Ascending aorta (tissue), 2 donors: ENCODE measurements around the gene NCOA7. TPM values are rescaled to one million over a fixed set of nuclear protein-coding genes. Genes with fewer than 3 reads are reported as not detected.

Experiments
- DNase-seq, 2 donors: peaks; one replicate each; pipeline ENCODE4 v3.0.0-alpha.2; 2019; ENCODE audit warnings: low spot score in 2 of 2
- H3K27ac ChIP-seq, 2 donors: fragments of 200-600 bp; sonication (generic); one replicate each; pipeline ENCODE4 v1.5.1; 2016 to 2017; ENCODE audit warnings: mild to moderate bottlenecking in 1 of 2
- H3K27me3 ChIP-seq: fragments of 200-600 bp; sonication (generic); one replicate; pipeline ENCODE4 v1.5.1; 2017
- H3K36me3 ChIP-seq, 2 donors: fragments of 200-600 bp; sonication (generic); one replicate each; pipeline ENCODE4 v1.5.1; 2016
- H3K4me1 ChIP-seq, 2 donors: fragments of 200-600 bp; sonication (generic); one replicate each; pipeline ENCODE4 v1.5.1; 2016 to 2017; ENCODE audit warnings: mild to moderate bottlenecking in 1 of 2
- H3K4me3 ChIP-seq, 2 donors: fragments of 200-600 bp; sonication (generic); one replicate each; pipeline ENCODE4 v1.5.1; 2016 to 2017; ENCODE audit warnings: mild to moderate bottlenecking in 1 of 2
- H3K9me3 ChIP-seq, 2 donors: fragments of 200-600 bp; sonication (generic); one replicate each; pipeline ENCODE4 v1.5.1; 2016
- intact Hi-C: fragments of 100-400 bp; cut with DNase I; formaldehyde crosslinking; loops from one replicate; pipeline ENCODE4 v1.15.1; 2023
- total RNA-seq: library from RNA; depleted of rRNA; stranded (reverse); fragments of >200 nt; gene quantifications from one replicate; pipeline ENCODE4 v1.1.0, GENCODE V29; 2016
- TF ChIP-seq, protein P1 (sequence below), 3 experiments: fragments of 200-600 bp in 2 of 3; fragments of 450-650 bp in 1 of 3; sonication (generic) in 2 of 3; IDR thresholded peaks; one replicate each; pipeline ENCODE4 v1.5.1; 2016 to 2019; ENCODE audit warnings: antibody characterized with exemption in 3 of 3, mild to moderate bottlenecking in 1 of 3, moderate library complexity in 1 of 3

Gene NCOA7
- total RNA-seq, 1 donor from 2014 or later = 37.4 TPM

DNA sequence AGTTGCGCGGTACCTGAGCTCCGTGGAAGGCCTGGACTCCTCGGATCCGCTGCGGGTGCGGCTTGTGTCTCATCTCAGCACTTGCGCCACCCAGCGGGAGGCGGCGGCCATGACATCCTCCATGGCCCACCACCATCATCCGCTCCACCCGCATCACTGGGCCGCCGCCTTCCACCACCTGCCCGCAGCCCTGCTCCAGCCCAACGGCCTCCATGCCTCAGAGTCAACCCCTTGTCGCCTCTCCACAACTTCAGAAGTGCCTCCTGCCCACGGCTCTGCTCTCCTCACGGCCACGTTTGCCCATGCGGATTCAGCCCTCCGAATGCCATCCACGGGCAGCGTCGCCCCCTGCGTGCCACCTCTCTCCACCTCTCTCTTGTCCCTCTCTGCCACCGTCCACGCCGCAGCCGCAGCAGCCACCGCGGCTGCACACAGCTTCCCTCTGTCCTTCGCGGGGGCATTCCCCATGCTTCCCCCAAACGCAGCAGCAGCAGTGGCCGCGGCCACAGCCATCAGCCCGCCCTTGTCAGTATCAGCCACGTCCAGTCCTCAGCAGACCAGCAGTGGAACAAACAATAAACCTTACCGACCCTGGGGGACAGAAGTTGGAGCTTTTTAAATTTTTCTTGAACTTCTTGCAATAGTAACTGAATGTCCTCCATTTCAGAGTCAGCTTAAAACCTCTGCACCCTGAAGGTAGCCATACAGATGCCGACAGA, 31.4 kb upstream of the NCOA7 start:
- H3K27me3 ChIP-seq = no peaks in the 10 kb centered on the region
- peak in 1 of 2 donors; percentile 75 for DNase-seq
- peak overlapping the region; percentile 4 to 50 for H3K4me3 ChIP-seq
- intact Hi-C loops = loop anchor here (5.0 kb wide), 2 partner anchors 337 to 562 kb away; no protein-coding TSS in a partner anchor
- peaks cover 13 to 68% of the 10 kb centered on the region in 2 donors for H3K4me1 ChIP-seq
- TF ChIP-seq, protein P1, sequence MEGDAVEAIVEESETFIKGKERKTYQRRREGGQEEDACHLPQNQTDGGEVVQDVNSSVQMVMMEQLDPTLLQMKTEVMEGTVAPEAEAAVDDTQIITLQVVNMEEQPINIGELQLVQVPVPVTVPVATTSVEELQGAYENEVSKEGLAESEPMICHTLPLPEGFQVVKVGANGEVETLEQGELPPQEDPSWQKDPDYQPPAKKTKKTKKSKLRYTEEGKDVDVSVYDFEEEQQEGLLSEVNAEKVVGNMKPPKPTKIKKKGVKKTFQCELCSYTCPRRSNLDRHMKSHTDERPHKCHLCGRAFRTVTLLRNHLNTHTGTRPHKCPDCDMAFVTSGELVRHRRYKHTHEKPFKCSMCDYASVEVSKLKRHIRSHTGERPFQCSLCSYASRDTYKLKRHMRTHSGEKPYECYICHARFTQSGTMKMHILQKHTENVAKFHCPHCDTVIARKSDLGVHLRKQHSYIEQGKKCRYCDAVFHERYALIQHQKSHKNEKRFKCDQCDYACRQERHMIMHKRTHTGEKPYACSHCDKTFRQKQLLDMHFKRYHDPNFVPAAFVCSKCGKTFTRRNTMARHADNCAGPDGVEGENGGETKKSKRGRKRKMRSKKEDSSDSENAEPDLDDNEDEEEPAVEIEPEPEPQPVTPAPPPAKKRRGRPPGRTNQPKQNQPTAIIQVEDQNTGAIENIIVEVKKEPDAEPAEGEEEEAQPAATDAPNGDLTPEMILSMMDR (IDR thresholded peaks at IDR 0.05) = peak; percentile 10 to 40 (median 32)
- peaks cover 7 to 11% of the 10 kb centered on the region in 2 donors for H3K36me3 ChIP-seq
- H3K9me3 ChIP-seq = no peaks in the 10 kb centered on the region
- H3K27ac ChIP-seq = peak overlapping the region; percentile 95 to 96

DNA sequence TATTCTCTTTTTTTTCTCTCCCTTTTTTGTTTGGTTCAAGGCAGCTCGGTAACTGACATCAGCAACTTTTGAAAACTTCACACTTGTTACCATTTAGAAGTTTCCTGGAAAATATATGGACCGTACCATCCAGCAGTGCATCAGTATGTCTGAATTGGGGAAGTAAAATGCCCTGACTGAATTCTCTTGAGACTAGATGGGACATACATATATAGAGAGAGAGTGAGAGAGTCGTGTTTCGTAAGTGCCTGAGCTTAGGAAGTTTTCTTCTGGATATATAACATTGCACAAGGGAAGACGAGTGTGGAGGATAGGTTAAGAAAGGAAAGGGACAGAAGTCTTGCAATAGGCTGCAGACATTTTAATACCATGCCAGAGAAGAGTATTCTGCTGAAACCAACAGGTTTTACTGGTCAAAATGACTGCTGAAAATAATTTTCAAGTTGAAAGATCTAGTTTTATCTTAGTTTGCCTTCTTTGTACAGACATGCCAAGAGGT, 30.8 kb upstream of the NCOA7 start:
- H3K36me3 ChIP-seq = peaks cover 7 to 11% of the 10 kb centered on the region in 2 donors
- peaks cover 9 to 69% of the 10 kb centered on the region in 2 donors for H3K4me1 ChIP-seq
- peak overlapping the region; percentile 95 to 96 for H3K27ac ChIP-seq
- TF ChIP-seq, protein P1 (IDR thresholded peaks at IDR 0.05) = no peak
- no peak for DNase-seq
- H3K27me3 ChIP-seq = no peaks in the 10 kb centered on the region
- H3K9me3 ChIP-seq = no peaks in the 10 kb centered on the region
- intact Hi-C loops = loop anchor here (2.0 to 5.0 kb wide), 3 partner anchors 13 to 563 kb away; no protein-coding TSS in a partner anchor
- H3K4me3 ChIP-seq = peak overlapping the region in 1 of 2 donors; percentile 50

DNA sequence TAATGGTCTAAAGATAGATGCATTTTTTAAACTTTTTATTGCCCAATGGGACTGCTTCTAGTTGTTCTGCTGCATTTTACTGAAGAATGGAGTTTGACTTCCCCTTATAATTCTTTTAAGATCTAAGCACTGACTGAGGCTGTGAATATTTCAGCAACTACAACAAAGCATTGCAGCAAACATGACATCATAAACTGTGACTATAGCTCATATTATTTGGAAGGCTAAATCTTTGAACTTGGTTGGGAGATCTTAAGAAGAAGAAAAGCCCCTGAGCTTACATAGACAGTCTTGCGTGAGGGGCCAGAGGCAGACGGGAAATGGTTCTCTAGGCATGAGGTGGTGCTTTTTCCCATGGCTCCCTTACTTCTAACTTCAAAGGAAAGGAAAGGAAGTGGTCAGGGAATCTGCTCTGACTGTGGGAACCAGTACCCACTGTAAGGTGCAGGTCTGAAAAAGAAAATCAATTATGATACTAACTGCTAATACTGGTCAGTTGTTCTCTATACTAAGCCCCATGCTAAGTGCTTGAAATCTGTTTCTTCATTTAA, 26.6 kb upstream of the NCOA7 start:
- H3K9me3 ChIP-seq = no peaks in the 10 kb centered on the region
- H3K4me3 ChIP-seq = no peak overlapping the region
- peak overlapping the region; percentile 59 to 69 for H3K27ac ChIP-seq
- peaks cover 4 to 8% of the 10 kb centered on the region in 2 donors for H3K36me3 ChIP-seq
- intact Hi-C loops = no loop called here
- no peaks in the 10 kb centered on the region for H3K27me3 ChIP-seq
- TF ChIP-seq, protein P1 (IDR thresholded peaks at IDR 0.05) = no peak
- H3K4me1 ChIP-seq = peaks cover 3 to 37% of the 10 kb centered on the region in 2 donors
- no peak for DNase-seq

DNA sequence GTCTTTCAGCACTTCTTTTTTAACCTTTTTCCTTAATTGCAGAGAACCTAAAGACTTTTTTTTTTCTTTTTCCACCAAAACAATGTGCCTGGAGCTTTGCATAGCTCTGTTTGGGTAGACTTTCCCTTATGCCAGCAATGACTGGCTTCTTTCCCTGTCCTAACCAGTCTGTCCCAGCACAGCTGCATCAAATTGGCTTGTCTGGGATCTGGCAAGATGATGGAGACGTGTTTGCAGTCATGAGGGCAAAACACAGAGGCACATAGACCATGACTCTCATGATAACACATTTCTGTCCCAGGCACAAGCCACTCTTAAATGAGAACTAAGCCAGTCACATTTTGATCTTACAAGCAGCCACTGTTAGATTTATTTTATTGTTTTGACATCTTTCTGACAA, 24.8 kb upstream of the NCOA7 start:
- intact Hi-C loops = loop anchor here (5.0 kb wide), 1 partner anchor 614 kb away; the partner anchor contains the start of gene TPD52L1
- TF ChIP-seq, protein P1 (IDR thresholded peaks at IDR 0.05) = no peak
- H3K4me3 ChIP-seq = no peak overlapping the region
- peak overlapping the region in 1 of 2 donors; percentile 69 for H3K27ac ChIP-seq
- no peak for DNase-seq
- peaks cover 0 to 23% of the 10 kb centered on the region in 2 donors for H3K4me1 ChIP-seq
- no peaks in the 10 kb centered on the region for H3K36me3 ChIP-seq
- H3K27me3 ChIP-seq = no peaks in the 10 kb centered on the region
- no peaks in the 10 kb centered on the region for H3K9me3 ChIP-seq

DNA sequence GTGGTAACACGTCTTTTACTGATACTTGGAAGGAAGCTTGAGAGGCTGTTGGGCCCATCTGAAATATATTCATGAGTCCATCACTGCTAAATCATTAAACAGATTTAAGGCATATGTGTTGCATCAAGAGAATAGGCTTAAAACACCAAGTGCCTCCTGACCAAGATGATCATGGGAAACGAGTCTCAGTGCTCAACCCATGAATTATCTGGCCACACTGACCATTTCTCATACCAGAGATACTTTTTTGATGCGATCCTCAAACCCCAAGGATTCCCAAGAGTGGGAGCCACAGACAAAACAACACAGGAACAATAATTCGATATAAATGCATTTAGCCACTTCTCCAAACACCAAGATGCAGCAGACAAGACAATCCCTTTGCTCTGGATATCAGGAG, 24.1 kb upstream of the NCOA7 start:
- Histone ChIP-seq H3K9me3 (no peaks in the 10 kb centered on the region), H3K36me3 (no peaks in the 10 kb centered on the region), H3K4me1 (peaks cover 0 to 23% of the 10 kb centered on the region in 2 donors), H3K27me3 (no peaks in the 10 kb centered on the region), H3K4me3 (no peak overlapping the region), H3K27ac (peak overlapping the region in 1 of 2 donors; percentile 25)
- DNase-seq = no peak
- intact Hi-C loops = loop anchor here (5.0 kb wide), 1 partner anchor 614 kb away; the partner anchor contains the start of gene TPD52L1
- TF ChIP-seq, protein P1 (IDR thresholded peaks at IDR 0.05) = no peak
